GM18873 (cell line): Measurements from ENCODE around the gene DDX3X.
"Not testable (repeated sequence)": the region's sequence is repeated elsewhere in the genome, so short reads cannot be mapped to it uniquely, and the experiment has no call there.

Experiments used
- ATAC-seq: cut with Tn5 transposase; IDR thresholded peaks from one replicate; pipeline ENCODE4 v1.9.1; 2021; ENCODE audit warnings: mild to moderate bottlenecking, moderate library complexity, moderate number of reproducible peaks; ENCODE audit not compliant: unreplicated experiment, low FRiP score

Gene DDX3X

GRCh38 chrX:41333744-41334362, at the start of gene DDX3X:
DDX3X (plus strand) TSS chrX:41334162; CDS start chrX:41334253, 91 bp downstream.
- ATAC-seq: peak; percentile 50

- ATAC-seq: not testable (repeated sequence)
Measured at GRCh38 chrX:41285928-41286327, 48.0 kb upstream of the DDX3X start.

GRCh38 chrX:41288641-41289040, 45.3 kb upstream of the DDX3X start:
- no peak for ATAC-seq

GRCh38 chrX:41289095-41289494, 44.9 kb upstream of the DDX3X start:
- no peak for ATAC-seq

- ATAC-seq: no peak
Measured at GRCh38 chrX:41291309-41291708, 42.7 kb upstream of the DDX3X start.

GRCh38 chrX:41293269-41293668, 40.7 kb upstream of the DDX3X start:
- no peak for ATAC-seq

GRCh38 chrX:41300758-41301437, 33.1 kb upstream of the DDX3X start:
- no peak for ATAC-seq

- no peak for ATAC-seq
Measured at GRCh38 chrX:41301438-41301824, 32.5 kb upstream of the DDX3X start.

GRCh38 chrX:41302370-41302769, 31.6 kb upstream of the DDX3X start:
- ATAC-seq: no peak

- ATAC-seq: no peak
Measured at GRCh38 chrX:41303013-41303412, 30.9 kb upstream of the DDX3X start.

GRCh38 chrX:41304178-41304577, 29.8 kb upstream of the DDX3X start:
- ATAC-seq: no peak

GRCh38 chrX:41308884-41309647, 24.9 kb upstream of the DDX3X start:
- no peak for ATAC-seq

GRCh38 chrX:41312786-41313185, 21.2 kb upstream of the DDX3X start:
- ATAC-seq: no peak

GRCh38 chrX:41313419-41313818, 20.5 kb upstream of the DDX3X start:
- ATAC-seq: no peak

- ATAC-seq: no peak
Measured at GRCh38 chrX:41314204-41314603, 19.8 kb upstream of the DDX3X start.

GRCh38 chrX:41314881-41315280, 19.1 kb upstream of the DDX3X start:
- no peak for ATAC-seq

- ATAC-seq: not testable (repeated sequence)
Measured at GRCh38 chrX:41316266-41316665, 17.7 kb upstream of the DDX3X start.

- ATAC-seq: no peak
Measured at GRCh38 chrX:41317477-41318208, 16.3 kb upstream of the DDX3X start.

GRCh38 chrX:41320393-41320792, 13.6 kb upstream of the DDX3X start:
- no peak for ATAC-seq

- no peak for ATAC-seq
Measured at GRCh38 chrX:41322821-41323603, 10.9 kb upstream of the DDX3X start.
